Kidney (tissue), 14 donors: Measurements from ENCODE around the gene USP40. TPM values are rescaled to one million over a fixed set of nuclear protein-coding genes. Genes with fewer than 3 reads are reported as not detected.
A peak's percentile ranks its signal among the peaks of the same experiment; 100 is the strongest.

ENCODE experiments used
- DNase-seq, 5 donors: peaks; one replicate each; pipeline ENCODE4 v3.0.0-alpha.2; 2013 to 2020
- FAIRE-seq: peaks from 2 replicates; lab custom pipeline; 2012; peaks lifted over from hg19 to GRCh38; lab: Jason Lieb, UNC
- H3K27ac ChIP-seq, 2 donors: one replicate each; pipeline ENCODE4 v1.7.0; 2013; ENCODE audit warnings: low read depth in 2 of 2, low read length in 2 of 2, inconsistent platforms in 1 of 2
- H3K27me3 ChIP-seq: one replicate; pipeline ENCODE4 v1.7.1; 2013; ENCODE audit warnings: low read length, inconsistent platforms; ENCODE audit not compliant: control insufficient read depth, insufficient read depth
- H3K36me3 ChIP-seq, 3 donors: one replicate each; pipeline versions ENCODE4 v1.7.0 to v1.7.1; 2013; ENCODE audit warnings: low read length in 3 of 3, control low read depth in 1 of 3, inconsistent platforms in 1 of 3; ENCODE audit not compliant: insufficient read depth in 3 of 3, control insufficient read depth in 2 of 3
- H3K4me1 ChIP-seq, 3 donors: one replicate each; pipeline versions ENCODE4 v1.7.0 to v1.7.1; 2013; ENCODE audit warnings: low read length in 3 of 3, inconsistent platforms in 1 of 3, low read depth in 1 of 3; ENCODE audit not compliant: control insufficient read depth in 2 of 3, insufficient read depth in 2 of 3
- H3K4me3 ChIP-seq, 3 donors: one replicate each; pipeline versions ENCODE4 v1.7.0 to v1.8.1; 2013; ENCODE audit warnings: low read length in 3 of 3, control low read depth in 1 of 3, inconsistent platforms in 1 of 3
- H3K9ac ChIP-seq, 3 donors: one replicate each; pipeline versions ENCODE4 v1.7.0 to v1.7.1; 2013; ENCODE audit warnings: low read length in 3 of 3, control low read depth in 1 of 3, inconsistent platforms in 1 of 3
- H3K9me3 ChIP-seq, 3 donors: one replicate each; pipeline versions ENCODE4 v1.7.0 to v1.7.1; 2013; ENCODE audit warnings: low read length in 3 of 3, control low read depth in 1 of 3, inconsistent platforms in 1 of 3; ENCODE audit not compliant: control insufficient read depth in 2 of 3, insufficient read depth in 1 of 3
- intact Hi-C: fragments of 100-400 bp; cut with DNase I; formaldehyde crosslinking; loops from one replicate; pipeline ENCODE4 v1.11.1; 2022
- polyA plus RNA-seq: library from polyadenylated mRNA; stranded (reverse); fragments of 350-450 nt; fragmentation: Illumina TruSeq; extraction: RNeasy Lipid Tissue Mini Kit (QIAGEN cat#74804); gene quantifications from one replicate; pipeline ENCODE4 v1.2.3, GENCODE V29; 2014; ENCODE audit warnings: low read depth, low replicate concordance; ENCODE audit not compliant: insufficient read depth
- total RNA-seq: library from RNA; stranded (reverse); fragmentation: NEBNext Ultra II Directional; extraction: Animal tissue kit (Norgen Biotek cat#: 25700); gene quantifications from one replicate; pipeline ENCODE4 v1.2.1, GENCODE V29; 2021
- TF ChIP-seq, protein P1 (sequence below): IDR thresholded peaks from 3 replicates; pipeline ENCODE4 v1.5.1; 2012; ENCODE audit warnings: mild to moderate bottlenecking, moderate library complexity, borderline replicate concordance; ENCODE audit not compliant: insufficient read depth; ENCODE audit errors: extremely low read depth
- donor health status: control.
- donor health status: control.
- donor health status: control.
- donor health status: control.
- donor health status: control.
- donor health status: DM: yes; HTN: yes; CAD: no.
- donor health status: Normal renal cell carcinoma (clear cell type).

USP40 gene
- total and polyA plus RNA-seq, 2 donors from 2014 or later = 28.5 to 51.6 TPM

DNA sequence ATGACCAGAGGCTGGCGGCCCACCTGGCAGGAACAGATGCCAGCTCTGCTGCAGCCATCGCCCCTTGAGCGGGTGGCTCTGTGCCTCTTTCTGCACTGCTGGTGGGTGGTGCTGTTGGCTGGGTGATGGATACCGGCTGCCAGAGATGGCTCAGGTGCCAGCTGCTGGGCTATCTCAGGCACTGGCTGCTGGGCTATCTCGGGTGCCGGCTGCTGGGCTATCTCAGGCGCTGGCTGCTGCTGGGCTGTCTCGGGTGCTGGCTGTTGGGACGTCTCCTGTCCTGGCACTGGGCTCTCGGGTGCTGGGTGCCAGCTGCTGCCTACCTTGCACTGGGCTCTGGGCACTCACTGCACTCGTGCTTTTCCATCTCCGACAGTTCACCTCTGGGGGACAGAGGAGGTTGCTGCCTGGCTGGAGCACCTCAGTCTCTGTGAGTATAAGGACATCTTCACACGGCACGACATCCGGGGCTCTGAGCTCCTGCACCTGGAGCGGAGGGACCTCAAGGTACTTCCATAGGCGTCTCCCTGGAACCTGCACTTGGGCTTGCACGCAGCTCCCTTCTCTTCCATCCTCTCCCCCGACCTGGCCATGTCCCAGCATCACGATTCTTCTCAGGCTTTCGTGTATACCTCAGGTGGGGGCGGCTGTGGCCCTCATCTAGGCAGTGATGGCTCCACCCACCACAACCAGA is 98.4 kb downstream of the USP40 start:
- DNase-seq = peak in 2 of 5 donors; percentile 25 to 42
- TF ChIP-seq, protein P1, sequence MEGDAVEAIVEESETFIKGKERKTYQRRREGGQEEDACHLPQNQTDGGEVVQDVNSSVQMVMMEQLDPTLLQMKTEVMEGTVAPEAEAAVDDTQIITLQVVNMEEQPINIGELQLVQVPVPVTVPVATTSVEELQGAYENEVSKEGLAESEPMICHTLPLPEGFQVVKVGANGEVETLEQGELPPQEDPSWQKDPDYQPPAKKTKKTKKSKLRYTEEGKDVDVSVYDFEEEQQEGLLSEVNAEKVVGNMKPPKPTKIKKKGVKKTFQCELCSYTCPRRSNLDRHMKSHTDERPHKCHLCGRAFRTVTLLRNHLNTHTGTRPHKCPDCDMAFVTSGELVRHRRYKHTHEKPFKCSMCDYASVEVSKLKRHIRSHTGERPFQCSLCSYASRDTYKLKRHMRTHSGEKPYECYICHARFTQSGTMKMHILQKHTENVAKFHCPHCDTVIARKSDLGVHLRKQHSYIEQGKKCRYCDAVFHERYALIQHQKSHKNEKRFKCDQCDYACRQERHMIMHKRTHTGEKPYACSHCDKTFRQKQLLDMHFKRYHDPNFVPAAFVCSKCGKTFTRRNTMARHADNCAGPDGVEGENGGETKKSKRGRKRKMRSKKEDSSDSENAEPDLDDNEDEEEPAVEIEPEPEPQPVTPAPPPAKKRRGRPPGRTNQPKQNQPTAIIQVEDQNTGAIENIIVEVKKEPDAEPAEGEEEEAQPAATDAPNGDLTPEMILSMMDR = no peak
- peaks cover 5 to 7% (median 6%) of the 10 kb centered on the region in 3 donors for H3K36me3 ChIP-seq

GRCh38 chr2:233466991-233467603 is 99.5 kb downstream of the USP40 start:
- Histone ChIP-seq H3K4me1 (no peaks in the 10 kb centered on the region), H3K36me3 (peaks cover 5 to 7% (median 7%) of the 10 kb centered on the region in 3 donors), H3K27ac (no peak overlapping the region), H3K27me3 (no peaks in the 10 kb centered on the region), H3K9ac (no peak overlapping the region), H3K9me3 (no peaks in the 10 kb centered on the region), H3K4me3 (no peak overlapping the region)
- no peak for FAIRE-seq
- intact Hi-C loops = no loop called here
- TF ChIP-seq, protein P1 = no peak
- DNase-seq = peak in 1 of 5 donors; percentile 46

More for the DNA sequence above, 98.4 kb downstream of the USP40 start:
- Histone ChIP-seq H3K4me3 (no peak overlapping the region), H3K27ac (no peak overlapping the region), H3K4me1 (no peaks in the 10 kb centered on the region), H3K9me3 (peaks cover 0 to 5% (median 0%) of the 10 kb centered on the region in 3 donors), H3K27me3 (no peaks in the 10 kb centered on the region), H3K9ac (no peak overlapping the region)
- intact Hi-C loops = no loop called here
- no peak for FAIRE-seq

DNA sequence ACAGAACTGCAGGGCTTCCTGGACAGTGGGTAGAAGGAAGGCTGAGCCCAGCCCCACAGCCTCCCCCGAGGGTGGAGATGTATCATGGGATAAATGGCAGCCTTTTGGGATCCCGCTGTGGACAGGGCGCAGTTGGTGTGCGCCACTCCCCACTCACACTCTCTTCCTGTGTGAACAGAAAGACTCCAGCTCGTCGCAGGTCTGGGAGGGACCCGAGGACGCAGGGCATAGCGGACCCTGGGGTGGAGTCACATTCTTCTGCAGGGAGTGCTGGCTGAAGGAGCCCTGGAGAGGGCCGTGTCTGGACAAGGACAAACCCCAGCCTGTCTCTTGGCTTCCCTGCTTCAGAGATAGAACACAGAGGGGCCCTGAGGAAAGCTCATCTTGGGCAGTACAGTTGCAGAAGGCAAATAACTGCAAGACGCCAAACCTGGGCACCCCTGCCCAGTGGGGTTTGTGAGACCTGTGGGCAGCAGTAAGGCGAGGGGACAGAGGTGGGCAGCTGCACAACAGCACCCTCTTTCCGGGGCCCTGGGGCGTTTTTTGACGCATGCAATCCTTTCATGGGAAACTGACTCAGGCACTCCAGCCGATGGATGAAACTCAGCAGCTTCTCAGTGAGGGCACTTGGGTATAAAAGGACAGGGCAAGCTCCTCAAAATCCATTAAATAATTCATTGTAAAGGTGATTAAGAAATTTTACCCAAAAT is 101.9 kb downstream of the USP40 start:
- H3K4me3 ChIP-seq = no peak overlapping the region
- TF ChIP-seq, protein P1 = no peak
- H3K27ac ChIP-seq = no peak overlapping the region
- no peak for FAIRE-seq
- peak in 1 of 5 donors; percentile 66 for DNase-seq
- H3K27me3 ChIP-seq = no peaks in the 10 kb centered on the region
- peaks cover 5 to 8% (median 7%) of the 10 kb centered on the region in 3 donors for H3K36me3 ChIP-seq
- H3K9ac ChIP-seq = no peak overlapping the region
- intact Hi-C loops = no loop called here
- H3K4me1 ChIP-seq = no peaks in the 10 kb centered on the region
- H3K9me3 ChIP-seq = no peaks in the 10 kb centered on the region
